H1 (cell line): Measurements from ENCODE around the gene PAPOLA. TPM values are rescaled to one million over a fixed set of nuclear protein-coding genes. Genes with fewer than 3 reads are reported as not detected.

ENCODE experiments used
- CTCF ChIA-PET: fragments of 300-600 bp; sonication (Branson Sonifier 250); formaldehyde crosslinking; loops from one replicate; lab custom pipeline; 2021; ENCODE audit not compliant: partially characterized antibody; lab: Charles Lee
- POLR2A ChIA-PET: fragments of 300-600 bp; sonication (Branson Sonifier 250); formaldehyde crosslinking; loops from one replicate; lab custom pipeline; 2021; ENCODE audit warnings: inconsistent platforms; ENCODE audit not compliant: partially characterized antibody; lab: Charles Lee
- DNase-seq, 2 experiments: peaks; one replicate each; pipeline versions ENCODE4 v3.0.0 to v3.0.0-alpha.2; 2010 to 2022; ENCODE audit warnings: low spot score in 2 of 2, low read depth in 1 of 2, mixed read lengths in 1 of 2
- FAIRE-seq: peaks from 2 replicates; lab custom pipeline; 2011; peaks lifted over from hg19 to GRCh38; lab: Jason Lieb, UNC
- H2AFZ ChIP-seq: 2 replicates; pipeline ENCODE4 v1.8.1; 2012; ENCODE audit warnings: low read length, inconsistent platforms
- H2AK5ac ChIP-seq: 2 replicates; pipeline ENCODE4 v1.6.1; 2013; ENCODE audit warnings: low read depth, low read length
- H2BK120ac ChIP-seq: replicated peaks from 2 replicates; pipeline ENCODE3; 2013; ENCODE audit warnings: low read depth, low read length, inconsistent platforms
- H2BK12ac ChIP-seq: 2 replicates; pipeline ENCODE4 v1.6.1; 2013; ENCODE audit warnings: low read depth, low read length
- H2BK15ac ChIP-seq: 2 replicates; pipeline ENCODE4 v1.6.1; 2013; ENCODE audit warnings: low read length
- H2BK20ac ChIP-seq: 2 replicates; pipeline ENCODE4 v1.6.1; 2013; ENCODE audit warnings: low read length
- H2BK5ac ChIP-seq: 2 replicates; pipeline ENCODE4 v1.6.1; 2013; ENCODE audit warnings: low read depth, low read length
- H3K14ac ChIP-seq: 2 replicates; pipeline ENCODE4 v1.6.1; 2013; ENCODE audit warnings: inconsistent platforms; ENCODE audit not compliant: insufficient read length
- H3K18ac ChIP-seq: 2 replicates; pipeline ENCODE4 v1.6.1; 2013; ENCODE audit warnings: low read length; ENCODE audit errors: extremely low read depth
- H3K23ac ChIP-seq: 2 replicates; pipeline ENCODE4 v1.6.1; 2013; ENCODE audit warnings: inconsistent platforms; ENCODE audit not compliant: insufficient read length
- H3K23me2 ChIP-seq: 2 replicates; pipeline ENCODE4 v1.6.1; 2013; ENCODE audit warnings: low read depth, low read length
- H3K27ac ChIP-seq: 2 replicates; pipeline ENCODE4 v1.6.1; 2011; ENCODE audit warnings: low read depth, low read length, inconsistent platforms
- H3K27me3 ChIP-seq, 4 experiments: replicated peaks in 1 of 4; 1 replicate in 1 of 4; 2 replicates in 3 of 4; pipeline versions ENCODE4 v1.6.1 to v1.8.1; 2011 to 2013; ENCODE audit warnings: low read length in 3 of 4, mild to moderate bottlenecking in 3 of 4, inconsistent platforms in 2 of 4, mixed read lengths in 2 of 4, moderate library complexity in 1 of 4; ENCODE audit not compliant: control insufficient read depth in 3 of 4, insufficient read depth in 3 of 4; ENCODE audit errors: extremely low read depth in 1 of 4
- H3K36me3 ChIP-seq, 4 experiments: 2 replicates each; pipeline versions ENCODE4 v1.6.1 to v1.8.1; 2011 to 2013; ENCODE audit warnings: mild to moderate bottlenecking in 4 of 4, low read length in 3 of 4, moderate library complexity in 2 of 4, control low read depth in 1 of 4, inconsistent platforms in 1 of 4; ENCODE audit not compliant: insufficient read depth in 4 of 4, control insufficient read depth in 2 of 4
- H3K4ac ChIP-seq: replicated peaks from 2 replicates; pipeline ENCODE3; 2013; ENCODE audit warnings: low read length, low read depth, mixed read lengths, inconsistent platforms; ENCODE audit not compliant: insufficient read length
- H3K4me1 ChIP-seq, 4 experiments: replicated peaks in 1 of 4; 1 replicate in 1 of 4; 2 replicates in 3 of 4; pipeline versions ENCODE4 v1.6.1 to v1.8.1; 2011 to 2013; ENCODE audit warnings: low read length in 3 of 4, inconsistent platforms in 2 of 4, mixed read lengths in 1 of 4; ENCODE audit not compliant: insufficient read depth in 4 of 4, control insufficient read depth in 3 of 4
- H3K4me2 ChIP-seq, 2 experiments: 2 replicates each; pipeline versions ENCODE4 v1.6.1 to v1.8.1; 2011 to 2013; ENCODE audit warnings: low read depth in 2 of 2, low read length in 2 of 2, control low read depth in 1 of 2, inconsistent platforms in 1 of 2, mild to moderate bottlenecking in 1 of 2; ENCODE audit not compliant: insufficient read depth in 1 of 2
- H3K4me3 ChIP-seq, 4 experiments: fragments of 200-600, 300-600 bp in 1 of 4; sonication (generic), shearing (Covaris generic), sonication (Bioruptor Twin) in 1 of 4; 2 replicates each; pipeline versions ENCODE4 v1.5.1 to v1.8.1; 2011 to 2016; ENCODE audit warnings: low read length in 4 of 4, low read depth in 3 of 4, control low read depth in 2 of 4, inconsistent platforms in 2 of 4, mild to moderate bottlenecking in 2 of 4, mixed read lengths in 1 of 4, moderate library complexity in 1 of 4; ENCODE audit not compliant: insufficient read depth in 2 of 4; ENCODE audit errors: extremely low read depth in 1 of 4
- H3K56ac ChIP-seq: replicated peaks from 2 replicates; pipeline ENCODE3; 2013; ENCODE audit warnings: low read depth, mild to moderate bottlenecking, mixed read lengths, low read length, inconsistent platforms; ENCODE audit not compliant: insufficient read length
- H3K79me1 ChIP-seq: 2 replicates; pipeline ENCODE4 v1.6.1; 2013; ENCODE audit warnings: low read depth, low read length, control low read depth
- H3K79me2 ChIP-seq, 2 experiments: 2 replicates each; pipeline versions ENCODE4 v1.6.1 to v1.8.1; 2012 to 2013; ENCODE audit warnings: low read length in 2 of 2, mild to moderate bottlenecking in 2 of 2, inconsistent platforms in 1 of 2; ENCODE audit not compliant: insufficient read depth in 2 of 2, control insufficient read depth in 1 of 2
- H3K9ac ChIP-seq, 4 experiments: replicated peaks in 1 of 4; 1 replicate in 1 of 4; 2 replicates in 3 of 4; pipeline versions ENCODE4 v1.6.1 to v1.8.1; 2011 to 2013; ENCODE audit warnings: low read depth in 3 of 4, low read length in 3 of 4, control low read depth in 2 of 4, mild to moderate bottlenecking in 2 of 4, moderate library complexity in 2 of 4, inconsistent platforms in 1 of 4; ENCODE audit errors: extremely low read depth in 1 of 4
- H3K9me3 ChIP-seq, 2 experiments: 2 replicates each; pipeline versions ENCODE4 v1.6.1 to v1.8.1; 2012 to 2013; ENCODE audit warnings: mild to moderate bottlenecking in 2 of 2, moderate library complexity in 2 of 2, control low read depth in 1 of 2, inconsistent platforms in 1 of 2, low read depth in 1 of 2, low read length in 1 of 2, mixed read lengths in 1 of 2; ENCODE audit not compliant: insufficient read depth in 2 of 2
- H4K20me1 ChIP-seq, 2 experiments: replicated peaks in 1 of 2; 2 replicates each; pipeline versions ENCODE3 to v1.8.1; 2011 to 2013; ENCODE audit warnings: inconsistent platforms in 2 of 2, low read length in 2 of 2, mild to moderate bottlenecking in 1 of 2; ENCODE audit not compliant: insufficient read depth in 2 of 2, control insufficient read depth in 1 of 2
- H4K5ac ChIP-seq: 2 replicates; pipeline ENCODE4 v1.6.1; 2013; ENCODE audit warnings: low read length, low read depth, mixed read lengths, inconsistent platforms; ENCODE audit not compliant: insufficient read length
- H4K8ac ChIP-seq: 2 replicates; pipeline ENCODE4 v1.8.0; 2013; ENCODE audit warnings: mild to moderate bottlenecking, moderate library complexity, low read length, inconsistent platforms; ENCODE audit not compliant: insufficient read depth; ENCODE audit errors: extremely low read depth
- H4K91ac ChIP-seq: replicated peaks from 2 replicates; pipeline ENCODE3; 2013; ENCODE audit warnings: low read length, mixed read lengths, inconsistent platforms; ENCODE audit not compliant: insufficient read length
- CEBPB ChIP-seq: IDR thresholded peaks from 2 replicates; pipeline ENCODE4 v1.6.1; 2012; ENCODE audit warnings: low read depth, low read length
- EP300 ChIP-seq, 2 experiments: IDR thresholded peaks; 1 replicate in 1 of 2; 2 replicates in 1 of 2; pipeline ENCODE4 v1.6.1; 2011 to 2012; ENCODE audit warnings: low read depth in 2 of 2, low read length in 2 of 2, mild to moderate bottlenecking in 2 of 2, borderline replicate concordance in 1 of 2, inconsistent platforms in 1 of 2, moderate library complexity in 1 of 2
- RFX5 ChIP-seq: IDR thresholded peaks from 2 replicates; pipeline ENCODE4 v1.6.1; 2011; ENCODE audit warnings: low read depth, low read length, improper control_type of control experiment, borderline replicate concordance
- SAP30 ChIP-seq: fragments of 300-600 bp; sonication (generic); IDR thresholded peaks from 2 replicates; pipeline ENCODE4 v1.7.1; 2012; ENCODE audit warnings: low read length, moderate library complexity, mild to moderate bottlenecking, inconsistent platforms; ENCODE audit not compliant: insufficient read depth, insufficient replicate concordance
- SP4 ChIP-seq: IDR thresholded peaks from 2 replicates; pipeline ENCODE4 v1.6.1; 2012; ENCODE audit warnings: low read length, inconsistent platforms
- TEAD4 ChIP-seq: IDR thresholded peaks from 2 replicates; pipeline ENCODE4 v1.6.1; 2012; ENCODE audit warnings: low read depth, low read length, inconsistent platforms, mixed read lengths
- polyA plus RNA-seq, 7 experiments: library from polyadenylated mRNA; depleted of rRNA in 3 of 7; stranded (reverse) in 5 of 7; unstranded in 2 of 7; fragments of >200 nt in 5 of 7; fragments of 200-250 nt in 2 of 7; gene quantifications; 1 replicate in 5 of 7; 2 replicates in 1 of 7; 4 replicates in 1 of 7; pipeline versions ENCODE4 v1.2.1 to v1.2.3, GENCODE V29; 2011 to 2013; ENCODE audit warnings: missing spikeins in 2 of 7, mixed read lengths in 2 of 7
- total RNA-seq: library from RNA; stranded (reverse); fragmentation: NEBNext Ultra II Directional; extraction: Animal tissue kit (Norgen Biotek cat#: 25700); gene quantifications from 2 replicates; pipeline ENCODE4 v1.2.1, GENCODE V29; 2021
- TF ChIP-seq, protein P1 (sequence below): IDR thresholded peaks from 2 replicates; pipeline ENCODE4 v1.6.1; 2011; ENCODE audit warnings: low read depth, mild to moderate bottlenecking, low read length; ENCODE audit not compliant: insufficient read depth

PAPOLA gene
- total and polyA plus RNA-seq, 2 of the 8 experiments (the other 6 are each of a cell fraction or from before 2014, with no cell fraction given), result 163 to 239 TPM

DNA sequence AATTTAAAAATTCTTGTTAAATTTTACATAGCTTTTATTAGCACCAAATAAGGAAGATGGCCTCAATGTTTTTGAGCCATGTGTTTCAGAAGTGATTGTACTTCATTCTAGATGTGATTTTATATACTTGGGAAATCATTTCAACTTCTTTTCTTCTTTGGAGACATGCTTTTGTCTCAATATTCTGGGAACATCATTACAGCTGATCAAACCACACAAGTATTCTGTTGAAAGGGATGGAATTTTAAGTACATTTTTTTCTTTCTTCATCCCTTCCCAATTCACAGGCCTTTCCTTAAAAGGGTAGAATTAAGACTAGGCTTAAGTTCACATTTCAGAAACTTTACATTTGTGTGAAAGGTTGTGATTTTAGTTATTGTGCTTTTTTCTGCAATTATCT, 66.4 kb downstream of the PAPOLA start:
- Histone ChIP-seq H3K56ac (no peak overlapping the region), H3K4ac (no peak overlapping the region), H3K9me3 (no peaks in the 10 kb centered on the region), H4K91ac (no peak overlapping the region), H3K4me1 (peaks cover 5 to 11% (median 8%) of the 10 kb centered on the region in 4 experiments; a peak in 4 of 7 replicates), H3K79me1 (no peaks in the 10 kb centered on the region), H3K9ac (no peak overlapping the region), H4K5ac (no peak overlapping the region), H3K23me2 (no peaks in the 10 kb centered on the region), H3K4me2 (no peak overlapping the region), H2BK15ac (no peak overlapping the region), H3K18ac (no peak overlapping the region), H4K8ac (no peak overlapping the region), H2BK20ac (no peak overlapping the region), H3K36me3 (peaks cover 0 to 38% (median 15%) of the 10 kb centered on the region in 4 experiments), H2AK5ac (no peak overlapping the region), H3K14ac (no peak overlapping the region), H2BK120ac (no peak overlapping the region), H4K20me1 (no peaks in the 10 kb centered on the region), H3K27me3 (no peaks in the 10 kb centered on the region), H3K79me2 (no peaks in the 10 kb centered on the region), H3K4me3 (no peak overlapping the region), H3K27ac (no peak overlapping the region), H2BK12ac (no peak overlapping the region), H3K23ac (no peak overlapping the region), H2AFZ (no peak overlapping the region), H2BK5ac (no peak overlapping the region)
- DNase-seq (no peak), FAIRE-seq (no peak)
- ChIA-PET POLR2A (no interaction called here), CTCF (interaction anchor here (1.3 to 4.8 kb wide), 4 partner anchors 8 to 173 kb away, joined by 3 to 30 read pairs (median 19); no protein-coding TSS in a partner anchor)
- TF ChIP-seq, protein P1, sequence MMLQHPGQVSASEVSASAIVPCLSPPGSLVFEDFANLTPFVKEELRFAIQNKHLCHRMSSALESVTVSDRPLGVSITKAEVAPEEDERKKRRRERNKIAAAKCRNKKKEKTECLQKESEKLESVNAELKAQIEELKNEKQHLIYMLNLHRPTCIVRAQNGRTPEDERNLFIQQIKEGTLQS, result no peak
- TF ChIP-seq EP300 (IDR thresholded peaks at IDR 0.05; ENCODE audit: borderline replicate concordance in 1 of 2, low read depth in 2 of 2, low read length in 2 of 2) (no peak), RFX5 (no peak), CEBPB (no peak), SAP30 (no peak), SP4 (no peak), TEAD4 (no peak)
